OCI-LY7 (cell line): Measurements from ENCODE around the gene NAGPA. TPM values are rescaled to one million over a fixed set of nuclear protein-coding genes. Genes with fewer than 3 reads are reported as not detected.

Experiments
- BruUV-seq: library from RNA; stranded (reverse); fragments of 400-500 nt; replicated peaks from 2 replicates; lab custom pipeline; 2021; lab: Mats Ljungman, UMichigan
- CTCF ChIA-PET: fragments of 300-600 bp; sonication (Branson Sonifier 250); formaldehyde crosslinking; loops from one replicate; lab custom pipeline; 2022; ENCODE audit warnings: antibody characterized with exemption; ENCODE audit not compliant: unreplicated experiment; lab: Charles Lee
- POLR2A ChIA-PET: fragments of 300-600 bp; sonication (Branson Sonifier 250); formaldehyde crosslinking; loops from one replicate; lab custom pipeline; 2022; ENCODE audit warnings: antibody characterized with exemption; lab: Charles Lee
- DNase-seq: peaks from one replicate; pipeline ENCODE4 v3.0.0-alpha.2; 2015; ENCODE audit warnings: low spot score
- H2AFZ ChIP-seq: fragments of 200-600 bp; sonication (generic), shearing (Covaris generic); 2 replicates; pipeline ENCODE4 v1.6.1; 2014; ENCODE audit warnings: mild to moderate bottlenecking, antibody characterized with exemption, low read length, moderate library complexity
- H3K27ac ChIP-seq: fragments of 200-600 bp; sonication (generic); 2 replicates; pipeline ENCODE4 v1.5.1; 2014; ENCODE audit warnings: mixed run types, low read depth, mild to moderate bottlenecking, moderate library complexity, low read length, inconsistent platforms; ENCODE audit not compliant: poor library complexity, severe bottlenecking
- H3K36me3 ChIP-seq: fragments of 200-600 bp; sonication (generic); 2 replicates; pipeline ENCODE4 v1.6.1; 2014; ENCODE audit warnings: mild to moderate bottlenecking, antibody characterized with exemption, low read length, moderate library complexity, mixed read lengths; ENCODE audit not compliant: insufficient read depth
- H3K4me1 ChIP-seq: fragments of 200-600 bp; sonication (generic); 2 replicates; pipeline ENCODE4 v1.5.1; 2014; ENCODE audit warnings: mild to moderate bottlenecking, low read length; ENCODE audit not compliant: insufficient read depth, poor library complexity, severe bottlenecking
- H3K4me2 ChIP-seq: fragments of 200-600 bp; sonication (generic); 2 replicates; pipeline ENCODE4 v1.6.1; 2014; ENCODE audit warnings: mild to moderate bottlenecking, low read length
- H3K4me3 ChIP-seq: fragments of 200-600 bp; sonication (generic); 2 replicates; pipeline ENCODE4 v1.5.1; 2014; ENCODE audit warnings: mild to moderate bottlenecking, low read depth, low read length; ENCODE audit not compliant: poor library complexity, severe bottlenecking
- H3K79me2 ChIP-seq: fragments of 200-600 bp; sonication (generic); 2 replicates; pipeline ENCODE4 v1.6.1; 2016; ENCODE audit warnings: low read depth, mild to moderate bottlenecking, low read length, moderate library complexity, mixed read lengths; ENCODE audit not compliant: insufficient read depth
- H3K9me2 ChIP-seq: fragments of 200-600 bp; sonication (generic); 2 replicates; pipeline ENCODE4 v1.6.1; 2016; ENCODE audit warnings: mild to moderate bottlenecking, low read length, mixed read lengths; ENCODE audit not compliant: insufficient read depth
- H3K9me3 ChIP-seq: fragments of 200-600 bp; sonication (generic); 2 replicates; pipeline ENCODE4 v1.6.1; 2014; ENCODE audit warnings: mild to moderate bottlenecking, mixed run types, low read length, mixed read lengths
- H4K20me1 ChIP-seq: fragments of 200-600 bp; sonication (generic); 2 replicates; pipeline ENCODE4 v1.6.1; 2014; ENCODE audit warnings: mild to moderate bottlenecking, antibody characterized with exemption, low read length, moderate library complexity, mixed read lengths; ENCODE audit not compliant: insufficient read depth
- CTCF ChIP-seq: fragments of 200-600 bp; sonication (generic); conservative IDR thresholded peaks from 2 replicates; pipeline ENCODE4 v1.5.1; 2014; ENCODE audit warnings: mild to moderate bottlenecking, antibody characterized with exemption, low read length, moderate library complexity, mixed read lengths
- EZH2phosphoT487 ChIP-seq: fragments of 200-600 bp; sonication (generic); IDR thresholded peaks from 2 replicates; pipeline ENCODE4 v1.6.1; 2018; ENCODE audit warnings: low read depth, borderline replicate concordance, mild to moderate bottlenecking, mixed run types, antibody characterized with exemption, low read length, moderate library complexity, mixed read lengths
- intact Hi-C: fragments of 100-400 bp; cut with micrococcal nuclease; formaldehyde crosslinking; loops from one replicate; pipeline ENCODE4 v1.10.0; 2022; ENCODE audit not compliant: unreplicated experiment
- total RNA-seq, 2 experiments: library from RNA; depleted of rRNA in 1 of 2; stranded (reverse); fragments of >200 nt in 1 of 2; shearing (Covaris generic) in 1 of 2; gene quantifications; 2 replicates each; pipeline ENCODE4 v1.2.3, GENCODE V29; 2014 to 2022

Gene NAGPA
- total RNA-seq, 2 experiments from 2014 or later: 12.8 to 14.6 TPM

GRCh38 chr16:5030251-5030870, 3.4 kb downstream of the NAGPA start:
- H3K79me2 ChIP-seq: no peaks in the 10 kb centered on the region
- H3K9me2 ChIP-seq: no peaks in the 10 kb centered on the region
- H2AFZ ChIP-seq: no peak overlapping the region
- no peak overlapping the region for H3K27ac ChIP-seq
- TF ChIP-seq CTCF (no peak), EZH2phosphoT487 (no peak)
- BruUV-seq: no TSS peak
- no peaks in the 10 kb centered on the region for H4K20me1 ChIP-seq
- CTCF ChIA-PET: no interaction called here
- POLR2A ChIA-PET: no interaction called here
- DNase-seq: no peak
- no peak overlapping the region for H3K4me3 ChIP-seq
- H3K4me2 ChIP-seq: no peak overlapping the region
- H3K9me3 ChIP-seq: no peaks in the 10 kb centered on the region
- intact Hi-C loops: no loop called here
- no peaks in the 10 kb centered on the region for H3K36me3 ChIP-seq
- H3K4me1 ChIP-seq: peaks cover 15% of the 10 kb centered on the region

GRCh38 chr16:5028950-5029475, 4.7 kb downstream of the NAGPA start:
- H3K27ac ChIP-seq: no peak overlapping the region
- no peak overlapping the region for H3K4me2 ChIP-seq
- CTCF ChIA-PET: interaction anchor here (0.6 kb wide), 1 partner anchor 304 kb away, joined by 9 read pairs; no protein-coding TSS in a partner anchor
- no peaks in the 10 kb centered on the region for H3K79me2 ChIP-seq
- H3K4me3 ChIP-seq: no peak overlapping the region
- POLR2A ChIA-PET: no interaction called here
- H2AFZ ChIP-seq: no peak overlapping the region
- no peak for DNase-seq
- no peak for TF ChIP-seq EZH2phosphoT487
- TF ChIP-seq CTCF: no peak
- intact Hi-C loops: no loop called here
- H3K9me2 ChIP-seq: no peaks in the 10 kb centered on the region
- no TSS peak for BruUV-seq
- H4K20me1 ChIP-seq: no peaks in the 10 kb centered on the region; the same call in 1 of the 2 replicates
- peaks cover 7% of the 10 kb centered on the region for H3K4me1 ChIP-seq
- H3K9me3 ChIP-seq: no peaks in the 10 kb centered on the region
- no peaks in the 10 kb centered on the region for H3K36me3 ChIP-seq

GRCh38 chr16:5027575-5028235, 6.0 kb downstream of the NAGPA start:
- Histone ChIP-seq H3K79me2 (no peaks in the 10 kb centered on the region), H3K4me2 (no peak overlapping the region), H3K9me2 (no peaks in the 10 kb centered on the region), H3K9me3 (no peaks in the 10 kb centered on the region), H2AFZ (no peak overlapping the region), H3K36me3 (no peaks in the 10 kb centered on the region), H3K4me3 (no peak overlapping the region), H3K4me1 (peaks cover 1% of the 10 kb centered on the region), H3K27ac (no peak overlapping the region), H4K20me1 (no peaks in the 10 kb centered on the region; the same call in 1 of the 2 replicates)
- no peak for TF ChIP-seq CTCF
- no peak for TF ChIP-seq EZH2phosphoT487
- ChIA-PET POLR2A (no interaction called here), CTCF (no interaction called here)
- BruUV-seq: no TSS peak
- no peak for DNase-seq
- intact Hi-C loops: no loop called here
